ENCODE results near the gene PPP4R4. TPM values are rescaled to one million over a fixed set of nuclear protein-coding genes. Genes with fewer than 3 reads are reported as not detected.

The PPP4R4 gene
- total RNA-seq, 4 donors from 2014 or later, result 0.56 to 8.6 (median 1.7) TPM

DNA sequence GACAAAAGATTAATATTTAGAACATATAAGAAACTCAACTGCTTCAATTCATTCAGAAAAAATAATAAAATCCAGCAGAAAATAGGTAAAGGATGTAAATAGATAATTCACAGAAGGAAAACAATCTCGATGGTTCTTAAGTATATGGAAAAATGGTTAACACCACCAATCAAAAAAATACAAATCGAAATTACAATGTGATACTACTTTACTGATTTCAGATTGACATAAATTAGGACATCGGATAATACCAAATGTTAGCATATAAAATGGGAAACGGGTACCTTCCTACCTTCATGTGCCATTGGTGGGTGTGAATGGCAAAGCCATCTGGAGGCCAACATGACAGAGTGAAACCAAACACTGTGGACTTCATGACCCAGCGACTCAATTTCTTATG is 1.6 kb upstream of the PPP4R4 start:
- intact Hi-C loops (cut with DNase I; ENCODE audit: low total_unique reads), result no loop called here
- no peak for DNase-seq (ENCODE audit: low spot score in 2 of 2)
- TF ChIP-seq, protein P1, sequence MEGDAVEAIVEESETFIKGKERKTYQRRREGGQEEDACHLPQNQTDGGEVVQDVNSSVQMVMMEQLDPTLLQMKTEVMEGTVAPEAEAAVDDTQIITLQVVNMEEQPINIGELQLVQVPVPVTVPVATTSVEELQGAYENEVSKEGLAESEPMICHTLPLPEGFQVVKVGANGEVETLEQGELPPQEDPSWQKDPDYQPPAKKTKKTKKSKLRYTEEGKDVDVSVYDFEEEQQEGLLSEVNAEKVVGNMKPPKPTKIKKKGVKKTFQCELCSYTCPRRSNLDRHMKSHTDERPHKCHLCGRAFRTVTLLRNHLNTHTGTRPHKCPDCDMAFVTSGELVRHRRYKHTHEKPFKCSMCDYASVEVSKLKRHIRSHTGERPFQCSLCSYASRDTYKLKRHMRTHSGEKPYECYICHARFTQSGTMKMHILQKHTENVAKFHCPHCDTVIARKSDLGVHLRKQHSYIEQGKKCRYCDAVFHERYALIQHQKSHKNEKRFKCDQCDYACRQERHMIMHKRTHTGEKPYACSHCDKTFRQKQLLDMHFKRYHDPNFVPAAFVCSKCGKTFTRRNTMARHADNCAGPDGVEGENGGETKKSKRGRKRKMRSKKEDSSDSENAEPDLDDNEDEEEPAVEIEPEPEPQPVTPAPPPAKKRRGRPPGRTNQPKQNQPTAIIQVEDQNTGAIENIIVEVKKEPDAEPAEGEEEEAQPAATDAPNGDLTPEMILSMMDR (IDR thresholded peaks at IDR 0.05), result no peak
- no peak for TF ChIP-seq POLR2A (IDR thresholded peaks at IDR 0.05)
- no peak overlapping the region for H3K4me3 ChIP-seq (ENCODE audit: low read depth, poor library complexity, severe bottlenecking)
- WGBS, 2 donors, result 83 to 84% methylated on average over 5 of the region's 5 CpGs

DNA sequence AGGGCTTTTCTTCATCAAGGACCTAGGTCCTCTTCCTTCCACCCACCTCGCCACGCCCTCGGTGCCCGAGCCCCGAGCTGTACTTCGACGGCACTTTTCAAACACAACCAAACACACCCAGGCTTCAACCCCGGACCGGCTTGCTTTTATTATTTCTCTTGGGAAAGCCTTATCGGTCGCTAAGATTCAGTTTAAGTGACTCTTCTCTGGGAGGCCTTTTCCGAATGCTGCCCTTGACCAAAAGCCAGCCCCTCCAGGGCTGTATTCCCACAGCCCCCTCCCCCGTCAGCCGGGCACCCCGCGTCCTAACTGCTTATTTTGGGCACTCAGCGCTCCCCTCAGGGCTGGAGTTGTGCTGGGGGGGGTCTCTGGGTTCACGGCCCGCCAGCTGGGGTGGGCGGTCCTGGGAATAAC is 644 bp upstream of the PPP4R4 start:
- H3K4me3 ChIP-seq (ENCODE audit: low read depth, poor library complexity, severe bottlenecking), result peak overlapping the region; percentile 39
- 2% methylated on average over 17 to 20 of the region's 20 CpGs for WGBS, 2 donors
- intact Hi-C loops (cut with DNase I; ENCODE audit: low total_unique reads), result no loop called here
- no peak for DNase-seq (ENCODE audit: low spot score in 2 of 2)
- TF ChIP-seq, protein P1 (IDR thresholded peaks at IDR 0.05), result no peak
- TF ChIP-seq POLR2A (IDR thresholded peaks at IDR 0.05), result no peak

DNA sequence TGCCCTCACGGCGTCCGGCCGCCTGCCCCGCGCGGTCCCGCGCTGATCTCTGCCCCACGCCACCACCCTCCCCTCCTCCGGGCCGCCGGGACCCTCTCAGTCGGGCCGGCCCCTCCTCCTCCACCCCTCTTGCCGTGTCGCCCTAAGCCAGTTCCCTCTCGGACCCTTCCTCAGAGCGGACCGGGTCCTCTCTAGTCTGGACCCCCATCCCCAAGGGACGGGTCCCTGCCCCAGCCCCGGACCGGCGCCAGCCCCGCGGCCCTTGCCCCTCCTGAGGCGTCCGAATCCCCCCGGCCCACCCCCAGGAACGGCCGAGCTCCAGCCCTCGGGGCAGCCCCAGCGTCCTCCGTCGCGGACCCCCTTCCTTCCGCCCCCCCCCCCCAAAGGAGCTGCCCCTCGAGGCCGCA is 485 bp downstream of the PPP4R4 start:
- 1 to 2% methylated on average over 17 to 32 of the region's 39 CpGs for WGBS, 2 donors
- peak overlapping the region; percentile 16 for H3K4me3 ChIP-seq (ENCODE audit: low read depth, poor library complexity, severe bottlenecking)
- DNase-seq (ENCODE audit: low spot score in 2 of 2), result peak in 1 of 2 donors; percentile 89
- intact Hi-C loops (cut with DNase I; ENCODE audit: low total_unique reads), result no loop called here
- TF ChIP-seq, protein P1 (IDR thresholded peaks at IDR 0.05), result no peak

DNA sequence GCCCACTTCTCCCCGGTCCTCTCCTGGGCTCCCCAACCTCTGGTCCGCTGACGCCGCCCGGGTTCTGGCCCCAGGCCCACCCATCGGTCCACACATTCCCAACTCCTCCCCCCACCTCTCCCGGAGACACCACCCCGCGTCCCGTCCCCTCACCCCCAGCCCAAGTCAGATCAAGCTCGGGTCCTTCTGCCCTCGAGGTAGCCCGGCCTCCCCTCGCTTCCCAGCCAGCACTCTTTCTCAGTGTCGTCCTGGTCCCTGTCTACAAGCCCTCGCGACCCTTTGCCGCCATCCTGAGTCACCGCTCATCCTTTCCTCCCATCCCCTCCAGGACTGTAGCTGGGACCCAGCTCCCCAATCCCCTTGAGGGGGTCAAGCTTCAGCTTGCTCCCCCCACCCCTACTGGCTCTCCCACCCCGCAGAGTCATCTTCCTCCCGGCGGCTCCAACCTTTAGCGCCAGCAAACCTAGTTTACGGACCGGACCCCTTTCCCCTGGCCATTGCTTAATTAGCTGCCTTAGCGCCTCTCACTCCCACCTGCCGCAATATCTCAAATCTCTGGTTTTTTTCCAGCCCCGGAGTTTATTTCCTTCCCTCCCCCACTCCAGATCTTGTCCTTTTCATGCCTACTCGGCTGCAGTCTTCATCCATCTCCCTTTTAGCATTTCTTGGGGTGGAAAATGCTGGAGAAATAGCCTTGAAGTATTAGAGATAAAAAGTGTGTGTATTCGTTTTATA is 1.1 kb downstream of the PPP4R4 start:
- H3K4me3 ChIP-seq (ENCODE audit: low read depth, poor library complexity, severe bottlenecking), result peak overlapping the region; percentile 16
- TF ChIP-seq, protein P1 (IDR thresholded peaks at IDR 0.05), result no peak
- TF ChIP-seq POLR2A (IDR thresholded peaks at IDR 0.05), result no peak
- intact Hi-C loops (cut with DNase I; ENCODE audit: low total_unique reads), result no loop called here
- DNase-seq (ENCODE audit: low spot score in 2 of 2), result no peak
- 2 to 4% methylated on average over 27 to 29 of the region's 30 CpGs for WGBS, 2 donors

DNA sequence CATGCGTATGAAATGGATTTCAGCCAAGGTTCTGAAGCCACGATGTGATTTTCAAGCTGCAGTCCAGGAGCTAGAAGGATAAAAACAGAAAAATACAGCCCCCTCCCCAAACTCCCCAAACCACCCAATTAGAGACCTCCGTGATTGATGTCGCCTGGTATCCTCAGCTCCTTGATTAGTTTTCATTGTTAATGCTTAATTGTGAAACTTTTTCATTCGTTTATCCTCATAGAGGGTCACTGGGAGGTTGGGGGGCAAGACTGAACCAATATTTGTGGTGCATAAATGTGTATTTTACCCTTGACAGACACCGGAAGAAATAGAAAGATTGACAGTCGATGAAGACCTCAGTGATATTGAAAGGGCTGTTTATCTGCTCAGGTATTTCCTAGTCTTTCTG is 1.6 kb downstream of the PPP4R4 start:
- 29% methylated on average over 7 of the region's 7 CpGs for WGBS, 2 donors
- no peak for DNase-seq (ENCODE audit: low spot score in 2 of 2)

More for the DNA sequence above, 1.6 kb downstream of the PPP4R4 start:
- no peak overlapping the region for H3K4me3 ChIP-seq (ENCODE audit: low read depth, poor library complexity, severe bottlenecking)
- intact Hi-C loops (cut with DNase I; ENCODE audit: low total_unique reads), result no loop called here
- TF ChIP-seq, protein P1 (IDR thresholded peaks at IDR 0.05), result no peak
- no peak for TF ChIP-seq POLR2A (IDR thresholded peaks at IDR 0.05)

Data from lower leg skin (tissue), 4 donors.